Islet of Langerhans (tissue), 1 donor: ENCODE measurements around the gene COL1A2.

Source experiments
- FAIRE-seq: peaks from one replicate; lab custom pipeline; 2011; peaks lifted over from hg19 to GRCh38; lab: Jason Lieb, UNC

COL1A2 gene

DNA sequence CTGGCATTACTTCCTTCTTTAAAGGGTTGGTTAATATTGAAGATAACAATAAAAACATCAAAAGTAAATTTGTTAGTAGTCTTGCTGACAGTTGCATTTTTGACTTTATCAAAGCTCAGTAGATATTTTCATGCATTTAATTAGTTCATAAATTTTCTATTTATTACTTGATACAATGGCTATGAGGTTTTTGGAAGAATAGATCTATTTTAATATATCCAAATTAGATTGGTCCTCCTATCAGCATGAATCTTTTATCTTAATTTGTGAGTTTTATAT lies 16.4 kb downstream of the COL1A2 start:
- no peak for FAIRE-seq

DNA sequence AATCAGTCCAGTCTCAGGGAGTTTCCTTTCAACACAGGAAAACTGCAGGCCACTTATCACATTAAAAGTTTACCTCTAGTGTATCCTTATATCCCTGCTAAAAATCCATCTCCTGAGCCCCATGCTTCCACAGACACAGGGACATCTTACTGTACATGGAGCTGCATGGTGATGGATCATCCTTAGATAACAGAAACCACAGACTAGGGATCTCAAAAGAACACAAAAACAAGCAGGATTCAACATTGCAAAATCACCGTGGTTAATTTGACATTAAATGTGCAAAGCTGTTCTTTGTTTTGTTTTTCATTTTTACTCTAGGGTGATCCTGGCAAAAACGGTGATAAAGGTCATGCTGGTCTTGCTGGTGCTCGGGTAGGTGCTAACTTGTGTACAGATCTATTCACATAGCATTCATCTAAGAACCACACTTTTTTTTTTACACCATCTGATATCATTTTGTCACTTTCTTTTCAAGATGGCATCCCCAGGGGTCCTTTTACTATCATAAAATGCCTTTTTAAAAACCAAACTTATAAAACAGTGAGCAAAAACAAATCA lies 18.1 kb downstream of the COL1A2 start:
- no peak for FAIRE-seq

DNA sequence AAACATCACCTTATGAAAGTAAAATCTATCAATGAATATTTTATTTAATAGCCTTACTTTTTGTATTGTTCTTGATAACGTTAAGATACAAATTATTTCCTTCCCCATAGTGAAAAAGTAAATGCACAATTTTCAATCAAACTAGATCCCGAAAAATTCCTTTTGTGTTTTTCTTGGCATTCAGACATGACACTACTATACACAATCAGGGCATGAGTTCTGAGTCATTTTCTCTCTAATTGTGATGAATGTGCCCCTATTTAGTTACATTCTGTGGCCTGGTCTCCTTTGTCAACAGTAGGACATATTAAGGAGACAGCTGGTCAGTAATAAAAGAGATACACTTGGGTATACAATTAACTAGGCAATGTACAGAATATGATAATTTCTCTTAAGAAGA lies 19.8 kb downstream of the COL1A2 start:
- no peak for FAIRE-seq

DNA sequence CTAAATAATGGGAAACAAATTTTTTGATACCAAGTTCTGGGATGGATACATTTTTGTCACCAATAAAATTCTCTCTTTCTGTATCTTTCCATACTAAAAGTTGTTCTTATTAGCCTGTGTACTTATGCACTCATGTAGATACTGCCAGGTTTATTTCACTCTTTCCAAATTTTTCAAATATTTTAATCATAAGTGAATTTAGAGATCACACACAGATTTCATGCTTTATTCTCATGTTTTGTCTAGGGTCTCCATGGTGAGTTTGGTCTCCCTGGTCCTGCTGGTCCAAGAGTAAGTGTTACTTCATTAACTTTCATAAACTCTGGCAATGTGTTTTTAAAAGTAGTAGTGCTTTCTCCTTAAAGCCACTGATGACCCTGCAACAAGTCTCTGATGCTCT lies 20.3 kb downstream of the COL1A2 start:
- no peak for FAIRE-seq

DNA sequence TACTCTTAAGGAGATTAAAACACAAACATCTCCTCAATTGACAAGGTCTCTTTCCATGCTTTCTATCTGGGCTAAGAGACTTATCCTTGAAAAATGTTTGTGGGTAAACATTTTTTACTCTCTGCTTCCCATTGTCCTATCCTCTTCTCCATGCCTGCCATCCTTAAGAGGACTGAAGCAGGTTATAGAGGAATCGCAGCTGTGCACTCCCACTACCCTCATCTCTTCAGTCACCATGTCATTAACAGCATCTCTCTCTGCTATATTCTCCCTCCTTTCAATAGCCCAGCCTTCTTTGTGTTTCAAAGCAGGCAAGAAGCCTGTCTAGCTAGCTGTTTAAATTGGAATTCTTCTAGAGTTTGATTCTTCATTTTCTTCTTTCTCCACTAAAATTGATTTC lies 22.6 kb downstream of the COL1A2 start:
- no peak for FAIRE-seq

DNA sequence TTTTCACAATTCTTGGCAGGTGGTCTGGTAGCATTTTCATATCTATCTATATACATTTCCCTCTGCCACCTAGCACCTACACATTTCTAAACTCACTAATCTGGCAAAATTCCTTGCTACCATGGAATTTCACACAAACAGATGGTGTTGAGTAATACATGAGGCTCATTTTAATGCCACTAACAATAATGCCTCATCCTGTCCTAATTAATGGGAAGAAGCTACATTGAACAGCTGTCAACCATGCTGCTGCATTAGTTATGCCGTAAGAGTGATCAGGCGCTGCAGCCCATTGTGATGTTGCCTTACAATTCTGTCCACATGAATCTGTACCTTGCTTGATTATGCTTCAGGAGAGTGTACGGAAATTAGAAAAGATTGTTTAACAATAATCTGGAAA lies 23.2 kb downstream of the COL1A2 start:
- no peak for FAIRE-seq

DNA sequence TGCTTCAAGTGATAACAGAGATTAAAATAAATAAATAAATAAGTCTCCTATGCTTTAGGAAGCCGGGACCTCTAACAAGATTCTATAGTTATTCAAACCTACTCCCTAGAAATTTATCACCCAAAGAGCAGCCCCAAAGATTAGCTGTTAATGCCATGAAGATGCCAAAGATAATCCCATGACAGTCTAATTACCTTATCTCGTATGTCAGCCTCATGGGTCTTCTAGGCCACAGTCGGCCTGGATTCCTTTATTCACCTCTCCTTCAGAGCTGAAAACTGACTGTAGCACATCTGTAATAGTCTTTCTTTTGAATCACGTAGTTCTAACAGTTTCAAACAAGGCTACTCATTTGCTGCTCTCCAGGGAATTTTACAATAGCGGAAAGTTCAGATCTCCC lies 24.2 kb downstream of the COL1A2 start:
- FAIRE-seq, result no peak

DNA sequence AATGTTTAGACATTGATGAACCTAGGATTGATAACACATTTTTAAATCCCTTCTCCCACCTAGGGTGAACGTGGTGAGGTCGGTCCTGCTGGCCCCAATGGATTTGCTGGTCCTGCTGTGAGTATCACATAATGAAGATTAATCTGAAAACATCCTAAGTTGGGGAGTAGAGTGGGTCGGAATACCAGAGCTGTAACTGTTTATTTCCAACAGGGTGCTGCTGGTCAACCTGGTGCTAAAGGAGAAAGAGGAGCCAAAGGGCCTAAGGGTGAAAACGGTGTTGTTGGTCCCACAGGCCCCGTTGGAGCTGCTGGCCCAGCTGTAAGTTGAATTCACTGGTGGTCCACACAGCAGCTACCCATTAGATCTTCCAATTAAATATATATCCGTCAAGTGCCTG lies 25.6 kb downstream of the COL1A2 start:
- no peak for FAIRE-seq

DNA sequence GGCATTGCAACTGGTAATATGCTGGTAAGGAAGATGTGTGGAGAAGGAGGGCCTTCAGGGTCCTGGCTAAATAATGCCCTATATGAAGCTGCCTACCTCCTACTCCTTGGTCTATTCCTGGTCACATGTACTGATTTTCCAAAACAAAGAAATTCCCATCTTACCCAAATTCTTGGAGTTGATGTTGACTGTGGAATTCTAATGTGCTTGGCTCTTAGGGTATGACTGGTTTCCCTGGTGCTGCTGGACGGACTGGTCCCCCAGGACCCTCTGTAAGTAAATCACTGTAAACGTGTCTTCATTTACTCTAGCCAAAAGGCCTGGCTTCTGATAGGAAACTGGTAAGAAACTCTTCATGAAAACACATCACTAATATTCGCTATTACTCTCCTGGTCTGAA lies 27.0 kb downstream of the COL1A2 start:
- no peak for FAIRE-seq

DNA sequence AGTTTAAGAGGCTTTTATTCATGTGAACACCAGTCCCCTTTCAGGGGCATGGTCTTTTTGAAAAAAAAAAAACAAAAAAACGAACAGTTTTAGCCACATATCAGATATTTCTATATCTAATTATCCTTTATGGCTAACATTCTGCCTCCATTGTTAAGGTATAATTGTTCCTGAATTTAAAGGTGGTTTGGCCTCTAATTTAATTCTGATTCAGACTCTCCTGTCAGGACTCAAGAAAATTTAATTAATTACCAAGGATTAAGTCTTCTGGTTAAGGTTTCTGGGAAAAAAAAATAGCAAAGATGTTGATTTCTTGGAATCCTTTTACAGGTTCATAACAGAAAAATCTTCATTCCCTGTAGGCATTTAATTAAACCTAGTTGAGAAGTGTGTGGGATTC lies 27.4 kb downstream of the COL1A2 start:
- no peak for FAIRE-seq

DNA sequence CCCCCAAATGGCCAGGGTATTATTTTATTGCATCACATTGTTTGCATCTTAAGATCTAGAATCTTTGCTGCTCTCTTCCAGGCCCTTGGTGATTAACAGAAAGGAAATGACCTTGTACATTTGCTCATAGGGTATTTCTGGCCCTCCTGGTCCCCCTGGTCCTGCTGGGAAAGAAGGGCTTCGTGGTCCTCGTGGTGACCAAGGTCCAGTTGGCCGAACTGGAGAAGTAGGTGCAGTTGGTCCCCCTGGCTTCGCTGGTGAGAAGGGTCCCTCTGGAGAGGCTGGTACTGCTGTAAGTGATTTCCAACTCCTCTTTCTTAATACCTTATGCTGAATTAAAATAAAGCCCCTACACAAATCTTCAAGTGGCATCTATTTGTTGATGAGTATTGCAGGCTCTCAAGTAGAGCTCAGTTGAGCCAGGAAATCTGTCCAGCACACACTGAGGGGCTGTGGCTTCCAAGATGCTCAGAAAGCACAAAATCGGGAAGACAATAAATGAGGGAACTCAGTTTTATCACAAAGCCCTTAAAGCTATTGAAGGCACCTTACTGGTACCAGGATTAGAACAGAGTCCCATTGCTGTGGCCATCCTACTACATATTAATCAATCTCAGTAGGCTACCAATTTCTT lies 28.2 kb downstream of the COL1A2 start:
- FAIRE-seq, result no peak

DNA sequence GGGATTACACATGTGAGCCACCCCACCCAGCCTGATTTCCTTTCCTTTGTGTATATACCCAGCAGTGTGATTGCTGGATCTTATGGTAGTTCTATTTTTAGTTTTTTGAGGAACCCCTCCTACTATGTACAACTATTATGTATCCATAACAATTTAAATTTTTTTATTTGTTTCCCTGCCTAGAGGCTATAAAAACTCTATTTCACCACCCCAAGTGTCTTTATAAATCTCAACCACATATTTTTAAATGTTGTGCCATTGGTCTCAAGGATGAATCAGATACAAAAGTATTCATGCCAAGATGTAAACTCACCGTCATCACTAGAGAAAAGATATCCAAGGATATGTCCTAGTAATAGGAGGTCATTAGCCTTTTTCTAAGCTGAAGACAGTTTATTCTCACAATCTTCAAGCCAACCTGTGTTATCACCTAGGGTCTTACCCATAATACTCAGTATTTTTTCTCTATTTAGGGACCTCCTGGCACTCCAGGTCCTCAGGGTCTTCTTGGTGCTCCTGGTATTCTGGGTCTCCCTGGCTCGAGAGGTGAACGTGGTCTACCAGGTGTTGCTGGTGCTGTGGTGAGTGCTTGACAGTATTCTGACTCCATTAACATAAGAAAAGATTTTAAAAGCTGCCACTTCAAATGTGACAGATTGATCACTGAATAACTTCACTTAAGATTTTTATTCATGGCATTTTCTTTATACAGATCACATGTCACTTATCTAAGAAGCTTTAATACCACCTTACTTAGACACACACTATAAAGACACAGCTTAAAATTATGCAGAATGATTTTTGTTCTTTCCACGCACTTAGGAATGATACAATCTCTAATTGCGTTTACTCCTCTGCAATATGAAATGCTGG lies 29.4 kb downstream of the COL1A2 start:
- FAIRE-seq, result no peak

DNA sequence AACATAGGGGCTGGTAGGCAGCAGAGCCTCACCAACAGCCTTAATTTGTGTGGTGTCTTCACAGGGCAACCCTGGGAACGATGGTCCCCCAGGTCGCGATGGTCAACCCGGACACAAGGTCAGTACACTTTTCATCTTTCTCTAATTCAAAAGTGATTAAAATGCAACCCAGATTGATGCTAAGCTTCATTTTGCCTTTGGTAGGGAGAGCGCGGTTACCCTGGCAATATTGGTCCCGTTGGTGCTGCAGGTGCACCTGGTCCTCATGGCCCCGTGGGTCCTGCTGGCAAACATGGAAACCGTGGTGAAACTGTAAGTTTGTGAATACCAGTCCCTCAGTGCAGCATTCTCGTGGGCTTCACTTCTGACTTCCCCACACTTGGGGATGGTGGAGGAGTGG lies 30.9 kb downstream of the COL1A2 start:
- FAIRE-seq, result no peak

DNA sequence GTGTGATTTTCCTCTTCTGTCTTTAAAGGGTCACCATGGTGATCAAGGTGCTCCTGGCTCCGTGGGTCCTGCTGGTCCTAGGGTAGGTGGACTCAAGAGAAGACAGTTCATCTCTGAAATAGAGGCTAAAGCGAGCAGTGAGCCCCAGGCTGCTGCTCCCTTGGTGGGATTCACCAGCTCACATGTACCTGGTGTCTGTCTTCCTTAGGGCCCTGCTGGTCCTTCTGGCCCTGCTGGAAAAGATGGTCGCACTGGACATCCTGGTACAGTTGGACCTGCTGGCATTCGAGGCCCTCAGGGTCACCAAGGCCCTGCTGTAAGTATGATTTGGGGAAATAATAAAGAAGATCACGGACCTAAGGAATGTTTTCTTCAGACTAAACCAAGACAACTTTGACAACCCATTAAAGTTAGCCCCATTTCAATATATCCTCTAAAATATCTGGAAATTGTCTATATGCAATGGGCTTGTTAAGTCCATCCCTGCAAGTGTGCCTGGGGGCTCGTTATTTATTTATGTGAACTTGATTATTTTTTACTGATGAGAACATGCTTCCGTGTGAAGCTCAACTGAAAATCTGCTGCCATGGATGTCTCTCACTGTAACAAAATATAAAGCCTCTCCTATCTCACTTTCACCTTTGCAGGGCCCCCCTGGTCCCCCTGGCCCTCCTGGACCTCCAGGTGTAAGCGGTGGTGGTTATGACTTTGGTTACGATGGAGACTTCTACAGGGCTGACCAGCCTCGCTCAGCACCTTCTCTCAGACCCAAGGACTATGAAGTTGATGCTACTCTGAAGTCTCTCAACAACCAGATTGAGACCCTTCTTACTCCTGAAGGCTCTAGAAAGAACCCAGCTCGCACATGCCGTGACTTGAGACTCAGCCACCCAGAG lies 32.5 kb downstream of the COL1A2 start:
- no peak for FAIRE-seq

DNA sequence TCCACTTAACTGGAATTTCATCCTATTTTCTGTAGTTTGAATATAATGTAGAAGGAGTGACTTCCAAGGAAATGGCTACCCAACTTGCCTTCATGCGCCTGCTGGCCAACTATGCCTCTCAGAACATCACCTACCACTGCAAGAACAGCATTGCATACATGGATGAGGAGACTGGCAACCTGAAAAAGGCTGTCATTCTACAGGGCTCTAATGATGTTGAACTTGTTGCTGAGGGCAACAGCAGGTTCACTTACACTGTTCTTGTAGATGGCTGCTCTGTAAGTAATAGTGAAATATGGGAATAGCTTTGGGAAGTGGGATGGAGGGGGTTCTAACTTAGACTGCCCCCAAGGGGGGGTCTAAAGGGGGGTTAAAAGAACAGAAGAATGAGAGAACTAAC lies 34.5 kb downstream of the COL1A2 start:
- no peak for FAIRE-seq

DNA sequence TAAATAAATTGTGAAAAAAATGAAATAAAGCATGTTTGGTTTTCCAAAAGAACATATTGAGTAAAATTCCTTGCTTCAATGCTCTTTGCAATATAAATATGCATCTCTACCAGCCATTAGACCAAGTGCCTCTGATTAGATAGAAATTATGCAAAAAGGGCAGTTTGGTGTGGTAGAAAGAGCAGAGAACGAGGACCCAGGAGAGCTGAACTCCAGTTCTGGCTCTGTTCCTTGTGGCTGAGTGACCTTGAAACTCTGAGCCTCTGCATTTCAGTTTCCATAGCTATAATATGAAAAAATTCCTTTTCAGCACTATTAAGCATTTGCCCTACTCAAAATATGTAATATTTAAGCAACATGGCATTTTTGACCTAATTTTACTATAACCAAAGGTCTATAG lies 36.5 kb downstream of the COL1A2 start:
- FAIRE-seq, result no peak

DNA sequence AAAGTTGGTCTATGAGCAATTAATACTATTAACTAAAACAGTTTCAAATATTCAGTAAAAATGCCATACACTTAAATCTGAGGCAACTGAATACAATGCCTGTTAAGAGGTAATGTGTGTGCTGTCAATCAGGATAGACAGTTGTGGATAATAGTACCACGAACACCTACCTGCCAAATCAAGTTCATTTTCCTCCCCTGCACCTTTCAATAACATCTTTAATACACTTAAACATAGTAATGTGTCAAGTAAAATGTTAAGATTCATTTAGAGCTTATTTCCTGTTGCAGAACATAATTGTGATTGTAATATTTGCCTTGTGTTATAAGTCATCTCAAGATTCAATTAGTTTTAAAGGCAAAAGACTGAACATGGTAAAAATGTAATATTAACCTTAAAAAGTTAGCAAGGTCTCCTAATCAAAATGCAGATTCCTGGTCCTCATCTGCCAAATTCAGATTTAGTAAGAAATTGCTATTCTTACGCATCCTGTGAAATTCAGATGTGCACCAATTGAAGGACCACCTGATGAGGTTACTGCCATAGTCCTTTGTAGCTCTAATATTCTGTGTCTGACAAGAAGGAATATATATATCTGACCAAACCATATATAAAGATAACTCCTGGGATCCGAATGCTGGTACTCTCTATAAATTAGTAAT lies 37.1 kb downstream of the COL1A2 start:
- no peak for FAIRE-seq

DNA sequence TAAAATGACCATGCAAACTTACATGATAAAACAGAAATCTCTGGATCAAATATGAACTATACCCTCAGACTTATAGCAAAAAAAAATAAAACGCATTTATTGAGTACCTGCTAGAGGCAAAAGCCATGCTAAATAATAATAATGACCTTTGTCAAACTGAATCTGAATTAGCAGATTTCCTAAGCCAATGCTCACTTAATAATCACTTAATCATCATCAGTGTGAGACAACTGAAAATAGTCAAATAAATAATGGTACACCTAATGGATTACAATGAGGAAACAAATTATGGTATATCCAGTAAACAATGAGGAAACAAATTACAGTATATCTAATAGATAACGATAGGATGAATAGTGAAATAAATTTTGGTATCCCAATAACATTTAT lies 37.6 kb downstream of the COL1A2 start:
- no peak for FAIRE-seq

DNA sequence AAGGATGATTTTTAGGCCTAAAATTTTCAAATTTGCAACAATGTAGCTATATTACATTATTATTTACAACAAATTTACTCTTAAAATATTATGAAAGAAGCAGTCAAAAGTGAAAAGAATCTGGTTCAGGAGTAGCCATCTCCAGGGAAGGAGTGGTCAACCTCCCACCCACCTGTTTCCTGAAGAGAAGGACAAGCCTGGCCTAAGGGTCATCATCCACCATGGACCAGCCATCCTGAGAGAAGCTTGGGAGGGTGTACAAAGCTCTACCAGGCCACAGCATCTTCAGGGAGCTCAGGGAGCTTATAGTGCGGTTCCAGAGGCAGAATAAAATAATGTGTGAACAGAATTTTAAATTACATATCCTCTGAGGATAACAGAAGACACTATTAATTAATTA lies 38.1 kb downstream of the COL1A2 start:
- no peak for FAIRE-seq

DNA sequence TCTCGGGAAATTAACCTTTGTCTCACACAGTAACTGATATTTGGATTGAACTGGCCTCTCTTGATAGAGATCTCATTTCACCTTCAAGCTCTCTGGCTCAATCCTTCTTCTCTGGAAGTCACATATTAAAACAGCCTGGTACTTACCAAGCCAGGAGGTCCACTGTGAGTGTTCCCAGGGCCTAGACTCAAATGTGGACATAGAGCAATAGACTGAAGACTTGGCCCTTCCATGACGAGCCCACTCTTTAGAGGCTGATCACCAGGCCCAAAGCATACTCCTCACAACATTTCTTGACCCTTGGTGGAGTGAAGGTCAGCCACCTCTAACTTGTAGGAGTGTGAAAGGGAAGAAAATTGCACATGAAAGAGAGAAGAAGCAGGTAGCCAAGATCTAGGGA lies 38.5 kb downstream of the COL1A2 start:
- no peak for FAIRE-seq

DNA sequence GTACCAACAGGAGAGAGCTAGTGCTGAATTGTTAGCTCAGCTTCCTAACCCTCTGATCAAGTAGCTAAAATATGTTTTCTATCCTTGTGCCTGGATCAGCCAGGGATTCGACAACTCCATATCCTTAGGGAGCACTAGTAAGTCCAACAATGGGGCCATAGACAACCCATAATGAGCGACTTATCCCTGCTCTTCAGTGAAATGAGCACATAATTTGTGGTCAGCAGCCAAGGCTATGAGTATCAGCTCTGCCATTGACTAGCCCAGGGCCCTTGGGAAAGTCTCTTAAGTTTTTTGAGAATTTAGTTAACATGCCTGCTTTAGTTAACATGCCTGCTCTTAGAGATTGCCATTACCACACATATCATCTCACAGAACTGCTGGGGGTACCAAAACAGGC lies 39.3 kb downstream of the COL1A2 start:
- FAIRE-seq, result no peak

DNA sequence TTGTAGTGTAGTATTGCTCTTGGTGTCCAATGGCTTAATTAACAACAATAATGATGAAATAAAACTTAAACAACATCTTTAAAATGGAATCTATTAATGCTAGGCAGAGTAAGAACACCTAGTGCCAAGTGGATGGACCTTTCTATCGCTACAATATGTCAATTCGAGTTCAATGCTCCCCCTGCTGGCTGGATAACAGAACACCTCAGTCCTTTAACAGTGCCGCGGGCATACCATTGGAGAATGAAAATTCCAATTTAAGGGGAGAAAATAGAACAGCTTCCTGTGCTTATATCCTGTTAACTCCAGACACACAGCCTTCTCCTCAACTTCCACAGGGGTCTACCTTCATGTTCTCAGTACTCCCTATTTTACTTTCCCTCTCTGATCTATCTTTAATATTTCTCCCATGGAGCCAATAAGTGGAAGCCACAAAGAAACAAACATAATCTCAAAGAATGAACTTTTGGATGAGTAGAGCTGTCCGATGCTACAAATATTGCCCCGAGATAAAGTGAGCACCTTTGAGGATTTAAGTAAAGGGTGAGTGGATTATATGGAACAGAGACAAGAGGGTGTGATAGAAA lies 41.4 kb downstream of the COL1A2 start:
- FAIRE-seq, result peak; percentile 98
